Esophagus muscularis mucosa (tissue), 4 donors: Measurements from ENCODE around the gene BAG2.

Experiments used
- CTCF ChIP-seq, 3 experiments: fragments of 200-600 bp in 2 of 3; fragments of 450-650 bp in 1 of 3; sonication (generic) in 2 of 3; IDR thresholded peaks; one replicate each; pipeline ENCODE4 v1.5.1; 2017 to 2019; ENCODE audit warnings: antibody characterized with exemption in 3 of 3, mild to moderate bottlenecking in 2 of 3, moderate library complexity in 1 of 3
- EP300 ChIP-seq: sonication (generic); formaldehyde crosslinking; IDR thresholded peaks from one replicate; pipeline ENCODE4 v1.6.1; 2017; ENCODE audit warnings: antibody characterized with exemption
- POLR2A ChIP-seq: fragments of 450-650 bp; IDR thresholded peaks from one replicate; pipeline ENCODE4 v1.6.1; 2017; ENCODE audit warnings: antibody characterized with exemption, moderate library complexity, mild to moderate bottlenecking, low read depth
- POLR2AphosphoS5 ChIP-seq, 2 donors: sonication (generic); formaldehyde crosslinking; IDR thresholded peaks; one replicate each; pipeline ENCODE4 v1.6.1; 2017; ENCODE audit warnings: antibody characterized with exemption in 2 of 2

- TF ChIP-seq CTCF (IDR thresholded peaks at IDR 0.05) (no peak), POLR2A (no peak), EP300 (no peak), POLR2AphosphoS5 (IDR thresholded peaks at IDR 0.05) (no peak)
These were observed 37.9 kb downstream of the BAG2 start for GRCh38 chr6:57210060-57210459.
